GM20000 (cell line): ENCODE results near the gene C1QTNF12.

Experiments
- DNase-seq: peaks from one replicate; pipeline ENCODE4 v3.0.0; 2012; ENCODE audit warnings: low spot score
- CTCF ChIP-seq: IDR thresholded peaks from 2 replicates; pipeline ENCODE4 v1.5.1; 2012; ENCODE audit warnings: mild to moderate bottlenecking, control low read depth; ENCODE audit errors: extremely low read depth, missing control alignments

Gene C1QTNF12

DNA sequence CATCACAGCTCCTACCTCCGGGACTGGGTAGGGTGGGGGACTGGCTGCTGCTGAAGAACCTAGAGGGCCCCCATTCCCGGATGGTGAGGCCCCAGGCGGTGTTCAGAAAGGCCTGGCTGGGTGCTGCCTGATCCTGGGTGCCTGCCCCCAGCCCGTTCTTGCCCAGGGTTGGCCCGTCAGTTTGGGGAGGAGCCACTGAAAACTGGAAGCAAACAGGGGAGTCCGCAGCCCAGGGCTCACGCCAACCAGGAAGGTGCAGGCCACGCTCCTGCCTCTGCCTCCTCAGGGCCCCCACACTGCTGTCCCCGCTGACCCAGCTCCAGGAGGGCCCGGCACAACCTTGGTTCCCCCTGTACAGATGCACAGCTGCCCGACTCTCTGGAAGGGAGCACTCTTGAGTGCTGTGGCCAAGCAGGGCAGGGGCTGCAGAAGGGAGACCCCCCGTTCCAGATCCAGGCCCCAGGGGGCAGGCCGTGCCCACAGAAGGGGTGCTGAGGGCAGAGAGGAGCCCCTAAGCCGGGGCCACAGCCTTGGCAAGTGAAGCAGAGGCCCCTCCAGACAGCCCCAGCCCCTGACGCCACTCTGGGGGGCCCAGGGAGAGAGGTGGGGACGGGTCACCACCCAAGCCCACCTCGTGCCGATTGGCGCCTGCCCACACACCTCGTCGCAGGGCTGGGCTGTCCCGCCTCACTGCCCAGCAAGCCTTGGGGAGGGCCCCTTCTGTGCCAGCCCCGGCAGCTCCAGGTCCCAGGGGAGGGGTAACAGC is 5.5 kb downstream of the C1QTNF12 start:
- DNase-seq = no peak
- TF ChIP-seq CTCF = no peak

DNA sequence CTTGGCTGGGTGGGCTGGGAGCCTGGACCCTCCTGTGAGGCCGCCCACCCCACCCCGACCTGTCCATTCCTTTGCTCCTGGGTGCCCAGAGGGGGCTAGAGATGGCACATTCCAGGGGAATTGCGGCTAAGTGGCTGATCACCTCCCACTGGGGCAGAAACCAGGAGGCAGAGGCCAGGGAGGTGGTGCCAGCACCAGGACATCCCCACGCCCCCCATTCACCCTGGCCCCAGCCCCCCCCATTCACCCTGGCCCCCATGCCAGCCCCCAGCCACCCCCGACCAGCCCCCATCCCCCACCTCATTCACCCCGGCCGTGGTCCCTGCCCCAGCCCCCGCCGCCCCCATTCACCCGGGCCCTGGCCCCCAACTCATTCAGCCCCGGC is 6.2 kb downstream of the C1QTNF12 start:
- no peak for TF ChIP-seq CTCF
- DNase-seq = no peak

- TF ChIP-seq CTCF = no peak
- DNase-seq = no peak
Measured at GRCh38 chr1:1239614-1240347, 6.7 kb downstream of the C1QTNF12 start.

DNA sequence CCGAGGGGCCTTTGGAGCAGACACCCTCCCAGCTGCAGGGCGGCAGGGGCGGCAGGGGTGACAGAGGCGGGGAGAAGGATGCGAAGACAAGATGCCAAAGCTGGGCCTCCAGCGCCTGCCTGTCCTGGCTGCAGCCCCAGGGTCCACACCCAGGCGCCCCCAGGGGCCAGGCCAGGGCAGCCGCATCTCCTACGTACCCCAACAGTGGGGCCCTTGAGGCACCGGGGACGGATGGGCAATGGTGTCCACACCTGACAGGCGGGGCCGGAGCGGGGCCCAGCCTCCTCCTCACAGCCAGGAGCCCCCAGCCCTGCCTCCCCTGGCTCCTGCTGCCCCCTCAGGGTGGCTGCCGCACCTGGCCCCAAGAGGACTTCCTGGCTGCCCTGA is 7.3 kb downstream of the C1QTNF12 start:
- no peak for DNase-seq
- TF ChIP-seq CTCF = no peak

GRCh38 chr1:1238702-1239178 is 7.8 kb downstream of the C1QTNF12 start:
- no peak for DNase-seq
- TF ChIP-seq CTCF = no peak

- peak; percentile 65 for DNase-seq
- TF ChIP-seq CTCF = no peak
Measured at GRCh38 chr1:1237874-1238701, 8.4 kb downstream of the C1QTNF12 start.
